Fibroblast of the aortic adventitia (primary cell): Measurements from ENCODE around the gene CCL18. TPM values are rescaled to one million over a fixed set of nuclear protein-coding genes. Genes with fewer than 3 reads are reported as not detected.
"Not testable (repeated sequence)": the region's sequence is repeated elsewhere in the genome, so short reads cannot be mapped to it uniquely, and the experiment has no call there.

ENCODE experiments used
- DNase-seq: peaks from one replicate; pipeline ENCODE4 v3.0.0-alpha.2; 2010; ENCODE audit warnings: low read depth
- H3K4me3 ChIP-seq: 2 replicates; pipeline ENCODE4 v1.5.1; 2011; ENCODE audit warnings: low read depth, mild to moderate bottlenecking, control low read depth, low read length, moderate library complexity
- total RNA-seq: library from RNA; depleted of rRNA; stranded (reverse); fragments of >200 nt; gene quantifications from 2 replicates; pipeline ENCODE4 v1.2.3, GENCODE V29; 2012; ENCODE audit warnings: low replicate concordance
- TF ChIP-seq, protein P1 (sequence below): IDR thresholded peaks from 2 replicates; pipeline ENCODE4 v1.5.1; 2011; ENCODE audit warnings: mild to moderate bottlenecking, low read length, control low read depth, inconsistent platforms; ENCODE audit not compliant: insufficient read depth

The CCL18 gene
- total RNA-seq, 1 donor: not detected

DNA sequence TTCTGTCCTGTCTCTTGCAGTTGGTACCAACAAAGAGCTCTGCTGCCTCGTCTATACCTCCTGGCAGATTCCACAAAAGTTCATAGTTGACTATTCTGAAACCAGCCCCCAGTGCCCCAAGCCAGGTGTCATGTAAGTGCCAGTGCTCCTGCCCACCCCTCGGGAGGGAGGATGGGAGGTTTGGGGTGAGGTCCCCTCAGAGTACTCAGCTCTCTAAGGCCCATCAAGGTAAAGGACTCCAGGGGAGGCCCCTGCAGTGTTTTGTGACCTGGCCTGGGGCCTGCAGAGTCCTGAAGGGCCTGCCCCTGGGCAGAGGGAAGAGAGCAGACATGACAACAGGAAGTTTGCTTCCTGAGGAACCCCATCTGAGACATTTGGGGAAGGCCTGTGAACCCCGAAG is 6.4 kb downstream of the CCL18 start:
- no peak for DNase-seq
- no peak overlapping the region for H3K4me3 ChIP-seq
- TF ChIP-seq, protein P1, sequence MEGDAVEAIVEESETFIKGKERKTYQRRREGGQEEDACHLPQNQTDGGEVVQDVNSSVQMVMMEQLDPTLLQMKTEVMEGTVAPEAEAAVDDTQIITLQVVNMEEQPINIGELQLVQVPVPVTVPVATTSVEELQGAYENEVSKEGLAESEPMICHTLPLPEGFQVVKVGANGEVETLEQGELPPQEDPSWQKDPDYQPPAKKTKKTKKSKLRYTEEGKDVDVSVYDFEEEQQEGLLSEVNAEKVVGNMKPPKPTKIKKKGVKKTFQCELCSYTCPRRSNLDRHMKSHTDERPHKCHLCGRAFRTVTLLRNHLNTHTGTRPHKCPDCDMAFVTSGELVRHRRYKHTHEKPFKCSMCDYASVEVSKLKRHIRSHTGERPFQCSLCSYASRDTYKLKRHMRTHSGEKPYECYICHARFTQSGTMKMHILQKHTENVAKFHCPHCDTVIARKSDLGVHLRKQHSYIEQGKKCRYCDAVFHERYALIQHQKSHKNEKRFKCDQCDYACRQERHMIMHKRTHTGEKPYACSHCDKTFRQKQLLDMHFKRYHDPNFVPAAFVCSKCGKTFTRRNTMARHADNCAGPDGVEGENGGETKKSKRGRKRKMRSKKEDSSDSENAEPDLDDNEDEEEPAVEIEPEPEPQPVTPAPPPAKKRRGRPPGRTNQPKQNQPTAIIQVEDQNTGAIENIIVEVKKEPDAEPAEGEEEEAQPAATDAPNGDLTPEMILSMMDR: no peak

DNA sequence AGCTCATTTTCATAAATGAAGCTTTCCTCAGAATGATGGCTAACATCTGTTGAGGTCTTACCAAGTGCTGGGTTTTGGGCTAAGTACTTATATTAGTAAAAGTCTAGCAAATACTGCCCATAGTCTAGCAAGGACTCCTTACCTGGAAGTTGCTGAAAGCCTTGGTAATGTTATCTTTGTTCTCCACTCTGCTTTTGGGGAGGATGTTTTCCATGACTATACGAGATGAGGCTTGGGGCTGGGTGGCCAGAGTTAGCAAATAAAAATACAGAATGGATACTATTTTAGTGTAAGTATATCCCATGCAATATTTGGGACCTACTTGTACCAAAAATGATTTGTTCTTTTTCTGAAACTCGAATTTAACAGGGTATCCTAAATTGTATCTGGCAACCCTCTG is 7.7 kb downstream of the CCL18 start:
- no peak overlapping the region for H3K4me3 ChIP-seq
- DNase-seq: no peak
- TF ChIP-seq, protein P1: no peak

DNA sequence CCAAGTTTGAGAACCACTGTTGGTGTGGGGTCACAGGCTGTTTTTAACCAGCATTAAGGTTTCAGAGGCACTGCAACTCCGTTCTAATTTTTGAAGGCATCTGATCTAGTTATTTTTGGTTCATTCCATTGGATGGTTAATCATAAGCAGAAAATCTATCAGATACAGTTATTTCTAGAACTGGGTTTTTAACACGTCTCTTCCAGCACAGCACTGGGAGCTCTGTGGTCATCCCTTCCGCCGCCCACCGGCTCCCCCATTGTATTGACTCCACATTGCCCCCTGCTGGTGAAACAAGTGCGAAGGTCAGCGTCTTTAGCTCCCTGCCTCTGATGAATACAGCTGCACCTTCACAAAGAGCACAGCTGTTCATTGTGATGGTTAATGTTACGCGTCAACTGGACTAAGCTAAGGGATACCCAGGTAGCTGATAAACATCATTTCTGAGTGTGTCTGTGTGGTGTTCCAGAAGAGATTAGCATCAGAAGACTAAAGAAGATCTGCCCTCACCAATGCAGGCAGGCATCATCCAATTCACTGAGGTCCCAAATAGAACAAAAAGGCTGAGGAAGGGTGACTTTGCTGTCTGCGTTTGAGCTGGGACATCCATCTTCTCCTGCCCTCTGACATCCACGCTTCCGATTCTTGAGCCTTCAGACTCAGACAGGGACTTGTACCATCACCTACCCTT is 8.5 kb downstream of the CCL18 start:
- H3K4me3 ChIP-seq: no peak overlapping the region
- peak; percentile 17 for DNase-seq
- TF ChIP-seq, protein P1: peak; percentile 63

DNA sequence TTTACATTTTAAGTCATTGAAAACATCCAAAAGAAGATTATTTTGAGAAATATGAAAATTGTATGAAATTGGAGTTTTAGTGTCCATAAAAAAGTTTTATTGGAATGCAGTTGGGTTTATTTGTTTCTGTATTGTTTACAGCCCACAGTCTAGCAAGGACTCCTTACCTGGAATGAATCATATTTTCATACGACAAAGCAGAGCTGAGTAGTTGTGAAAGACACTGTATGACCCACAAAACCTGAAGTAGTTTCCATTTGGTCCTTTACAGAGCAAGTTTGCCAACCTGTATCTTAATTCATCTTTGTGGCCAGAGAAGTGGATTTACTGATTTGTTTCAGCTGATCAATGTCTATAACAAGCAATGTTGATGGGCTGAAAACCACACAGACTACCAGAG is 10.3 kb downstream of the CCL18 start:
- TF ChIP-seq, protein P1: no peak
- no peak for DNase-seq
- no peak overlapping the region for H3K4me3 ChIP-seq

DNA sequence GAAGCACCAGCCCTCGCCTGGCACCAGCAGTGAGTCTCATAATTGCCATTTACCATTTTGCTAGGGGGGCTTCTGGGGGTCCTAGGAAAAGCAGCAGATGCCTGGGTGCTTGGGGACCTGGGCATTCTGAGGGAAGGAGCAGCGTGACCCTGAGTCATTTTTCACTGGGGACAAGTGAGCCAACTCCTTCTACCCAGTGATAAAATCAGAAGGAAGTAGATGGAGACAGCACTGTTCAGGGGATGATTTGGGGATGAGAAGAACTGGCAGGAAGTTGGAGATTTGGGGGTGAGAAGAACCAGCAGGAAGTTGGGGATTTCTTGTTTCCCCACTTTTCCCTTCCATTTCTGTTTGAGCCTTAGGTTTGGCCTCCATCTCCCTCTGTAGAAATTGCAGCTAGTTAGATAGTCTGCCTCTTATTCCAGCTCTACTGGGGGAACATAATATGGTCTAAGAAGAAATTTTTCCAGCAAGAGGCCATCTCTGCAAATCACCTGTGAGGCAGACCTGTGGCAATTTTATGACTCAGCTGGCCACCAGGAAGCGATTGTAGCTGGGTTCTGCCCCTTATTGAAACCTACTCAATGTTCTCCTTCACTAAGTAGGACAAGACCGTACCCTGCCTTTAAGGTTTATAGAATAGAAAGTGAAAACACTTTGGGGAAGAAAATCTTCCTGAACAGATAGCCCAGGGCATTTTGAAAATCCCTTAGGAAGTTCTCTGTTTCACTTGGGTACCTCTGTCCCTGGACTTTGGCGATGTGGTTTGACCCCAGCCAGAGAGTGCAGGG is 17.8 kb downstream of the CCL18 start:
- DNase-seq, H3K4me3 ChIP-seq: not testable (repeated sequence)

DNA sequence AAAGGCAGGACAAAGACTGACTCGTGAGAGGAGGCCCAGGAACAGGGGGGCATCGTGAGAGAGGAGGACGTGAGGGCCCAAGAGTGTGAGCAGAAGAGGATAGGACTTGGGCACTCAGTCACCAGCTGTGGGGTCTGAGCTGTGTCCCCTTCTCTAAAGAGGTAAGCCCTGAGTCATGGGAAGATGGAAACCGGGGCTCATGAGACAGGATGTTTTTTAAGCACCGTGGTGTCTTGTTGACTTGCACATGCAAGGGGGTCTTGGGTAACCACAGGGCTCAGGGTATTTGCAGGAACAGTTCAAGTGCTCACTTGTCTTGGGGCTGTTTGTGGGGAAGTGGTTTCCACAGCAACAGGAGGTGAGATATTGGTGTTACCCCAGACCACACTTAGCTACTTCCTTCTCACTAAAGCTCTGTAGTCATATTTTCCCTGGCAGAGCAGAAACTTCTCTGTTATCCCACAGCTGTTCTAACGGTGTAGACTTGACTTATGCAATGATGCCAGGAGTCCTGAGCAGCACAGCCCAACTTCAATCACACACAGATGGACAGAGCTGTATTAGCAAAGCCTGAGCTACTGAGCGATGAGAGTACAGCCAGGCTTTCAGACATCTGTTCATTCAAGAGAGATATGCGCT is 18.5 kb downstream of the CCL18 start:
- not testable (repeated sequence) for H3K4me3 ChIP-seq, DNase-seq

DNA sequence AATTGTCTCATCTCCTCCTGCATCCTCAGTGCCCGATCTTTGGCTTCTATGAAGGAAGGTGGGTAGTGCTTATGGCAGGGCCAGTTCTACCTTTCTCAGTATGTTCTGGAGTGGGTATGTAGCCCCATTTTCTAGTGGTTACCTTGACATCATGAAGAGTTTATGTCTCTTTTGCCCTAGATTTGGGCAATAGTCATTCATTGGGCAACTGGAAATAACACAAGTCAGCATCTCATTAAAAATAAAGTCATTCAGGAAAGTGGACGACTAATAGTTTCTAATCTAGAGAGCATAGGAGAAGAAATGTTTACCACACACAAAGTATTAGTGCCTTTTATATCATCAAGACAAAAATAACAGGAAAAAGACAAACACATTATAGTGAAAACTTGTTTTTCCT is 19.6 kb downstream of the CCL18 start:
- not testable (repeated sequence) for DNase-seq, H3K4me3 ChIP-seq

DNA sequence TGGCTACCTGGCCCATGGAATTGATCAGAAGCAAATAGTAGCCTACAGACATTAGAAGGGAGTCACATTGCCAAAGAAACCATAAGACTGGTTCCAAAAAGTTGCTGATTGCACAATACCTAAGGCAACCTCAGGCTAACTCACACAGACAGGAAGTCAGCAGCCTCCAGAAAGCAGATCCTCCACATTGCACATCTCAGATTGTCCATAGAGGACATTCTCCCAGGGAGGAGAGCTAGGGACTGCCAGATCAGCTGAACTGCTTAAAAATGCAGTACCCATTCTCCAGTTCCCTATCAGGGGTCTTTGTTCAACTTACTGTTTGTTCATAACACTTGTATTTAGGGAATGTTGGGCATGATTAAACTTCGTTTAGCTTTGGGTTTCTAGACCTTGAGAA is 21.7 kb downstream of the CCL18 start:
- TF ChIP-seq, protein P1: no peak
- peak; percentile 27 for DNase-seq
- H3K4me3 ChIP-seq: no peak overlapping the region
